DMS153 treated with DMSO at 0.1 percent for 48 hours (cell line): Measurements from ENCODE around the gene CIBAR2.

ENCODE experiments used
- DNase-seq: peaks from one replicate; lab custom pipeline; 2025; ENCODE audit not compliant: unreplicated experiment; lab: John Stamatoyannopoulos, UW

The CIBAR2 gene

GRCh38 chr16:85083051-85083639 is 29.1 kb downstream of the CIBAR2 start:
- no peak for DNase-seq

GRCh38 chr16:85082173-85083050 is 29.9 kb downstream of the CIBAR2 start:
- DNase-seq: peak; percentile 24

DNA sequence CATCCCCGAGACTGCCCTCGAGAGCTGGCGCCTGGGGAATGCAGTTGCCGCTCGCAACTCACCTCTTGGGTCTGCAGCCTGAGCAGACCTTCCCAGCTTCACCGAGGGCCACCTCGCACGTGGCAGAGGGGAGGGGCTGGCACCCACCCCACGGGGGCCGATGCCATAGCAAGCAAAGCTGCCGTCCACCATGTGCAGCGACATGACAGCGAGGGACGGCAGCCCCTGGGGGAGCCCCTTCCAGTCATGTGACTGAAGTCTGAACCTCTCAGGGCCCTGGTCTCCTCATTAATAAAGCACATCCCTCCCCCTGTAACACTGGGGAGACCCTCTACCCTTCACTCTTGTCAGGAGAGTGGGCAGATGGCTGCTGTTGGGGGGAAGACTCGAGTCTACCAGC is 30.5 kb downstream of the CIBAR2 start:
- DNase-seq: no peak

- DNase-seq: no peak
These were observed 31.2 kb downstream of the CIBAR2 start for GRCh38 chr16:85081038-85081437.

DNA sequence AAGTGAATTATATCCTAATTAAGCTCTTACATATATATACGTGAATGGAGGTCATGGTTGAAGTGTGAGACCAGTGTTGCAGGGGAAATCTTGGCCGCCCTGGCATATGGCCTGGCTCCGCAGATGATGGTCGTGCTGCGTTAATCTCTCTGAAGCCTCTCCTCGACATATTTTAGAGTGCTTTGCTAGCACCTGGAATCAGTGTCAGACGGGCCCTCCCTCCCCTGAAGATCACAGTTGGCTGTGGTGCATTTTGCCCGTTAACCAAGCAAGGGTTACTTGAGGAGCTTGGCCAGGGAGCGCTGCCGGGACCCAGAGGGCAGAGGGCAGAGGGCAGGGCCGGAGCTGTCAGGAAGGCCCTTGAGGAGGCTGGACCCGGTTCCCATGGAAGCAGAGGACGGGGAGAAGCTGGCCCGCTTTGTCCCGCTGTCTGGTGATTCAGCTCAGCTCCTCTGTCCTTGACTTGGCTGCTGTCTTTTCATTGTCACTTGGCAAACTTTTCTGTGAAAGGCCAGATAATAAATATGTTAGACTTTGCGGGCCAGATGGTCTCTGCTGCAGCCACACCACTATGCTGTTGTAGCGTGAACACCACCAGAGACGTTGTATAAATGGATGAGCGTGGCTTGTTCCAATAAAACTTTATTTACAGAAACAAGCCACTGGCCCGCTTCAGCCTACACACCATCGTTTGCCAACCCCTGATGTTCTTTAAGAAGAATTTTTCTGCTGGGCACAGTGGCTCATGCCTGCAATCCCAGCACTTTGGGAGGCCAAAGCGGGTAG is 32.3 kb downstream of the CIBAR2 start:
- no peak for DNase-seq

GRCh38 chr16:85078952-85079351 is 33.3 kb downstream of the CIBAR2 start:
- DNase-seq: no peak

DNA sequence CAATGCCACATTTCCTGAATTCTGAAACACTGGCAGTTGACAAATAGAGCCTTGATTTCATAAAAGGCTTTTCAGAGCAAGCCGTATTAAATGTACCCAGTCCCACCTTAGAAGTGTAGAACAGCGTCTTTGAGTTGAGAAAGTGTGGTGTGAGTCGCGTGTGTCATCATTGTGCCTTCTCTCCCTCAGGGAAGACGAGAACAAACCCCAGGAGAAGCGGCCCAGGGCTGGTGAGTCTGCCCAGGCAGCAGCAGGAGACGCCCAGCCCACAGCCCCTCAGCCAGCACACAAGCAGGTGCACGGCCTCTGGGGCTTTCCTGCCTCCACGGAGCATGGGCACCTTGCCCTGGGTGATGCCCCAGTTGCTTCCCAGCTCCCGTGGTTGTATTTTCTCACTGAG is 34.0 kb downstream of the CIBAR2 start:
- DNase-seq: no peak

- DNase-seq: no peak
These were observed 34.6 kb downstream of the CIBAR2 start for GRCh38 chr16:85077576-85078125.

GRCh38 chr16:85077039-85077438 is 35.2 kb downstream of the CIBAR2 start:
- no peak for DNase-seq

DNA sequence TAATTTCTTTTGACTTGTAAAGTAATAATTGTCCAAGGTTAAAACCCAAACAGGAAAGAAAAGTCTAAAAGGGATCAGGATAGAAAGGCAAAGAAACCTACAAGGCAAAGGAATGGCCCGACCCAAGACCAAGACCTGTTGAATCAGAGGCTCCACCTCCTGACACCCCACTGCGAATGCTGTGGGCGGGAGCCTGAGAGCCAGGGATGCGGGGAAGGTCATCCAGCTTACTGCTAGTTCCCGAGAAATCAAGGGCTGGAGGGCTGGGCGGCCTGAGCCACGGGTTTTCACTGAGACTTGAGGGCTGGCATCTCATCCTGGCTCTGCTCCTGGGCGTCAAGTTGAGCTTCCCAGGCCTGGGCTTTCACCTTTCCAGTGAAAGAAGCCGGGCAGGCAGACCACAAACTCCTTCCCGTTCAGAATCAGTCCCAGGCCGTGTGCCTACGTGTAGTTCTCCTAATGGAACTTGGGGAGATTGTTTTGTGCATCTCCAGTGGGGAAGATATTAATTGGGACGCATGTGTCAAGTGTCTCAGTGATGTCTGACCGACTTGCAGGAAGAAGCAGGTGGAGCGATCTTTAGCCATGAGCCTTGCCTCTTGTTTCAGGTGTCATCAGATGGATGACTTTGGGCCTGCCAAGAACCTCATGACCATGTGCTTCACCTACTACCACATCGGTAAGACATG is 36.9 kb downstream of the CIBAR2 start:
- no peak for DNase-seq

GRCh38 chr16:85074225-85074914 is 37.9 kb downstream of the CIBAR2 start:
- DNase-seq: no peak

DNA sequence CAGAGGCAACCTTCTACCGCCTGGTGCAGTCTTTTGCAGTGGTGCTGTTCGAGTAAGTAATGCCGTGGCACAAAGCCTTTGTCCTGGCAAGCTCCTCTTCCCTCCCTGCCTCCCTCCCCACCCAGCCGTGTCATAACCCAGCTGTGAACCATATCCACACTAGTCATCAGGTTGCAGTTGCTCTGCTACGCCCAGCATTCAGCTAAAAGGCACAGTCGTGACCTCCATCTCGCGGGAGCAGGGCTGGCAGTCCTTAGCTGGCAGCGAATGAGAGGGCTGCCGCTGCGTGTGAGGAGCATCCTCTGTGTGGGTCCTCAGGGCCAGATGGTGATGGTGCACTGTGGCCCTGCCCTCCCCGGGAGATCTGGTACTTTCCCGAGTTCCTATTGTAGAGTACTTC is 39.3 kb downstream of the CIBAR2 start:
- DNase-seq: no peak

GRCh38 chr16:85072076-85072860 is 40.0 kb downstream of the CIBAR2 start:
- DNase-seq: no peak

DNA sequence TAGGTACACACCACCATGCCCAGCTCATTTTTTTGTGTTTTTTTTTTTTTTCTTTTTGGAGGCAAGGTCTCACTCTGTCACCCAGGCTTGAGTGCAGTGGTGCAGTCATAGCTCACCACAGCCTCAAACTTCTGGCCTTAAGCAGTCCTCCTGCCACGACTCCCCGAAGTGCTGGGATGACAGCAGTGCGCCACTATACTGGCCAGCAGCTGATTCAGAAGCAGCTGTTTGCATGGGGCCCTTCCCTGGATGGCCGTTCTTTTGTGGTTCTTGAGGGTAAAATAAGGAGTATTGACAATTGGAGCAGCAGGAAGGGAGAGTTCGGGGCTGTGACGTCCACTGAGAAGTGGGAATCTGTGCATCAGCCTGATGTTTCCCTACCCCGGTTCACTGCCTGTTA is 43.1 kb downstream of the CIBAR2 start:
- no peak for DNase-seq

DNA sequence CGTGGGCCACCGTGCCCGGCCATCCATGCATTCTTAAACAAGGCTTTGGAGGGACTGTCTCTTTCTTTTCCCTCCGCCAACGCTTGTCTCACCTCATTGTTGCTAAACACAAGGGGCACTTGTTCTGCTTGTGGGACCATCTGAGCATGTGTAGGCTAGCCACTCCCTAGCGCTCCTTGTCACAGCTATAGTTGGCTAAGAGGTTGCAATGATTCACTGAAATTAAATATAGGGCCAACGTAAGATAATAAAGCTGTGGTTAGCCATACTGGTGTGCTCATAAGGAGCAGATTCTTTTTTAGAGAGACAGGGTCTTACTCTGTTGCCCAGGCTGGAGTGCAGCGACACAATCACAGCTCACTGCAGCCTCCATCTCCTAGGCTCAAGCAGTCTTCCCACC is 43.5 kb downstream of the CIBAR2 start:
- no peak for DNase-seq

DNA sequence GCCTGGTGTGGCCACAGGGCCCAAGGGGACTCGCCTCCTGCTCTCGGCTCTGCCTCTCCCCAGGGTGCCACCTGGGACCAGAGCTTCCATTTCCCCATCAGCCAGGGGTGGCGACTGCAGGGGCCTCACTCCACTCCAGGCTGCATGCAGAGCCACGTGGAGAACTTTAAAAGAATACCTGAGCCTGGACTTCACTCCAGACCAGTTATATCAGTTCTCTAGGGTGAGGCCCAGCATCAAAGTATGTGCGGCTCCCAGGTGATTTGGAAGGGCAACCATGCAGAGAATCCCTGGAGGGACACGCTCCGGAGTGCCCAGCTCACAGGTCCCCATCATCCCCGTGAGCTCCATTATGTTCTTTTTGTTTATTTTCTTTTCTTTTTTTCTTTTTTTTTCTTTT is 44.8 kb downstream of the CIBAR2 start:
- DNase-seq: no peak

DNA sequence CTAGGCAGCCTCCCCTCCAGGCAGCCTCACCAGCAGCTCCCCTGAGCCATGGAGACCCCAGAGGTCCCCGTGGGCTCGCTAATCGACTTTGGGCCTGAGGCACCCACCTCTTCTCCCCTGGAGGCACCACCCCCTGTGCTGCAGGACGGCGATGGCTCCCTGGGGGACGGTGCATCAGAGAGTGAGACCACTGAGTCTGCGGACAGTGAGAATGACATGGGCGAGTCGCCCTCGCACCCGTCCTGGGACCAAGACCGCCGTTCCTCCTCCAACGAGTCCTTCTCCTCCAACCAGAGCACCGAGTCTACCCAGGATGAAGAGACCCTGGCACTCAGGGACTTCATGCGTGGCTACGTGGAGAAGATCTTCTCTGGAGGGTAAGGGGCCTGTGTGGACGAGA is 45.2 kb downstream of the CIBAR2 start:
- DNase-seq: no peak

GRCh38 chr16:85066346-85066885 is 45.9 kb downstream of the CIBAR2 start:
- DNase-seq: no peak

GRCh38 chr16:85065099-85065498 is 47.2 kb downstream of the CIBAR2 start:
- no peak for DNase-seq
